Thoracic aorta (tissue), 2 donors: Measurements from ENCODE around the gene DOCK3. TPM values are rescaled to one million over a fixed set of nuclear protein-coding genes. Genes with fewer than 3 reads are reported as not detected.
"Not testable (repeated sequence)": the region's sequence is repeated elsewhere in the genome, so short reads cannot be mapped to it uniquely, and the experiment has no call there.

Experiments
- ATAC-seq: fragments of 150-250 bp; one replicate; pipeline ENCODE4 v1.8.0; 2017; ENCODE audit warnings: low read depth; ENCODE audit not compliant: insufficient number of reproducible peaks, low FRiP score
- DNase-seq: peaks from one replicate; pipeline ENCODE4 v3.0.0-alpha.2; 2020; ENCODE audit warnings: low spot score
- H3K27ac ChIP-seq, 2 donors: fragments of 200-600 bp; sonication (generic); 1 replicate in 1 of 2; 2 replicates in 1 of 2; pipeline ENCODE4 v1.5.1; 2016; ENCODE audit warnings: mild to moderate bottlenecking in 2 of 2, moderate library complexity in 2 of 2
- H3K27me3 ChIP-seq: fragments of 200-600 bp; sonication (generic); replicated peaks from 2 replicates; pipeline ENCODE4 v1.6.0; 2016; ENCODE audit warnings: mild to moderate bottlenecking; ENCODE audit not compliant: insufficient read depth
- H3K36me3 ChIP-seq: fragments of 200-600 bp; sonication (generic); one replicate; pipeline ENCODE4 v1.5.1; 2016
- H3K4me1 ChIP-seq, 2 donors: fragments of 200-600 bp; sonication (generic); 1 replicate in 1 of 2; 2 replicates in 1 of 2; pipeline versions ENCODE4 v1.5.1 to v1.6.0; 2016; ENCODE audit warnings: low read depth in 2 of 2, mild to moderate bottlenecking in 1 of 2; ENCODE audit not compliant: control insufficient read depth in 1 of 2
- H3K4me3 ChIP-seq: fragments of 200-600 bp; sonication (generic); 2 replicates; pipeline ENCODE4 v1.5.1; 2016; ENCODE audit warnings: mild to moderate bottlenecking
- H3K9me3 ChIP-seq: fragments of 200-600 bp; sonication (generic); 2 replicates; pipeline ENCODE4 v1.5.1; 2016
- total RNA-seq, 2 donors: library from RNA; depleted of rRNA; stranded (reverse); fragments of >200 nt; gene quantifications; one replicate each; pipeline versions ENCODE4 v1.1.0 to v1.2.3, GENCODE V29; 2016
- TF ChIP-seq, protein P1 (sequence below): fragments of 200-600 bp; sonication (generic); IDR thresholded peaks from one replicate; pipeline ENCODE4 v1.5.1; 2019; ENCODE audit warnings: antibody characterized with exemption

Gene DOCK3
- total RNA-seq, 2 donors from 2014 or later = 0.14 to 0.71 TPM

DNA sequence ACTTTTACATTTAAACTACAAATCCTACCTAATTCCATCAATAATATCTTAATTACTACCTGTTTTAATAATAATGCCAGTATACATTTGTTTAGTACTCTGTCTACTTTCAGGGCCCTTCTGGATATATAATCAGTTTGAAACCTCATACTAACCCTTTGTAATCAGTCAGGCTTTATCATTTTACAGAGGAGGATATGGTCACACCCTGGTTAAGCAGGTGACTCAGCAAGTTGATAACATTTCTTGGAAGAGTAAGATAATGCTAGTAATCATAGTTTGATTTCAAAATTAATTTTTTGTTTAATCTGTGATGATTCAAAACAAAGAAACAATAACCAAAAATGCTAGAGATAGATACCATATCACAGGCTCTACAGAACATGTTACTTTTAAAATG, 502.2 kb downstream of the DOCK3 start:
- TF ChIP-seq, protein P1, sequence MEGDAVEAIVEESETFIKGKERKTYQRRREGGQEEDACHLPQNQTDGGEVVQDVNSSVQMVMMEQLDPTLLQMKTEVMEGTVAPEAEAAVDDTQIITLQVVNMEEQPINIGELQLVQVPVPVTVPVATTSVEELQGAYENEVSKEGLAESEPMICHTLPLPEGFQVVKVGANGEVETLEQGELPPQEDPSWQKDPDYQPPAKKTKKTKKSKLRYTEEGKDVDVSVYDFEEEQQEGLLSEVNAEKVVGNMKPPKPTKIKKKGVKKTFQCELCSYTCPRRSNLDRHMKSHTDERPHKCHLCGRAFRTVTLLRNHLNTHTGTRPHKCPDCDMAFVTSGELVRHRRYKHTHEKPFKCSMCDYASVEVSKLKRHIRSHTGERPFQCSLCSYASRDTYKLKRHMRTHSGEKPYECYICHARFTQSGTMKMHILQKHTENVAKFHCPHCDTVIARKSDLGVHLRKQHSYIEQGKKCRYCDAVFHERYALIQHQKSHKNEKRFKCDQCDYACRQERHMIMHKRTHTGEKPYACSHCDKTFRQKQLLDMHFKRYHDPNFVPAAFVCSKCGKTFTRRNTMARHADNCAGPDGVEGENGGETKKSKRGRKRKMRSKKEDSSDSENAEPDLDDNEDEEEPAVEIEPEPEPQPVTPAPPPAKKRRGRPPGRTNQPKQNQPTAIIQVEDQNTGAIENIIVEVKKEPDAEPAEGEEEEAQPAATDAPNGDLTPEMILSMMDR = no peak
- Histone ChIP-seq H3K36me3 (no peaks in the 10 kb centered on the region), H3K27me3 (no peaks in the 10 kb centered on the region), H3K9me3 (peaks cover 25% of the 10 kb centered on the region), H3K4me1 (no peaks in the 10 kb centered on the region), H3K27ac (no peak overlapping the region), H3K4me3 (no peak overlapping the region)
- DNase-seq (no peak), ATAC-seq (no peak)

GRCh38 chr3:51186446-51186845, 511.7 kb downstream of the DOCK3 start:
- H3K27me3 ChIP-seq, H3K4me3 ChIP-seq, H3K36me3 ChIP-seq, H3K27ac ChIP-seq, DNase-seq, H3K9me3 ChIP-seq, H3K4me1 ChIP-seq, ATAC-seq: not testable (repeated sequence)

GRCh38 chr3:51190199-51190598, 515.5 kb downstream of the DOCK3 start:
- no peak for ATAC-seq
- TF ChIP-seq, protein P1 = no peak
- no peaks in the 10 kb centered on the region for H3K36me3 ChIP-seq
- no peak for DNase-seq
- H3K27me3 ChIP-seq = no peaks in the 10 kb centered on the region
- H3K4me3 ChIP-seq = no peak overlapping the region
- no peaks in the 10 kb centered on the region for H3K9me3 ChIP-seq
- H3K4me1 ChIP-seq = no peaks in the 10 kb centered on the region
- H3K27ac ChIP-seq = no peak overlapping the region

- Histone ChIP-seq H3K27me3 (no peaks in the 10 kb centered on the region), H3K4me1 (no peaks in the 10 kb centered on the region), H3K9me3 (no peaks in the 10 kb centered on the region), H3K36me3 (no peaks in the 10 kb centered on the region), H3K4me3 (no peak overlapping the region), H3K27ac (no peak overlapping the region)
- ATAC-seq (no peak), DNase-seq (no peak)
- TF ChIP-seq, protein P1 = no peak
Measured at GRCh38 chr3:51190827-51191226, 516.1 kb downstream of the DOCK3 start.

GRCh38 chr3:51191768-51192167, 517.0 kb downstream of the DOCK3 start:
- no peak for ATAC-seq
- Histone ChIP-seq H3K9me3 (peaks cover 5% of the 10 kb centered on the region), H3K4me1 (no peaks in the 10 kb centered on the region), H3K27me3 (no peaks in the 10 kb centered on the region), H3K36me3 (no peaks in the 10 kb centered on the region), H3K27ac (no peak overlapping the region), H3K4me3 (no peak overlapping the region)
- TF ChIP-seq, protein P1 = no peak
- no peak for DNase-seq

DNA sequence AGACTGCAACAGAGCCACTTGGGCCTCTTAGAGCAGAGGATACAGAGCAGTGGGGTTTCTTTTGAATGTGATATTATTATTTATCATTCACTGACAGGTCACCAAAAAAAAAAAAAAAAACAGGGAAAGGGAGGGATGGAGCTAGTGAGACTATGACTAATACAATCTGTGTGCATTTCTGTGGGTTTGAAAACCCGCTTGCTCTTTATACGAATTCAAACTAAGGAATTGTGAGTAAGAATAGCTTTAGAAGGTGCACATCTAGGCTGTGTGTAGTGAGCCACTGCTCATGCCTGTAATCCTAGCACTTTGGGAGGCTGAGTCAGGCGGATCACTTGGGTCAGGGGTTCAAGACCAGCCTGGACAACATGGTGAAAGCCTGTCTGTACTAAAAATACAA, 523.8 kb downstream of the DOCK3 start:
- Histone ChIP-seq H3K4me1 (no peaks in the 10 kb centered on the region), H3K27ac (no peak overlapping the region), H3K4me3 (no peak overlapping the region), H3K36me3 (no peaks in the 10 kb centered on the region), H3K9me3 (peaks cover 5% of the 10 kb centered on the region), H3K27me3 (no peaks in the 10 kb centered on the region)
- TF ChIP-seq, protein P1 = no peak
- ATAC-seq (no peak), DNase-seq (no peak)

- not testable (repeated sequence) for H3K27ac ChIP-seq, H3K4me3 ChIP-seq, ATAC-seq, H3K36me3 ChIP-seq, H3K27me3 ChIP-seq, DNase-seq, H3K4me1 ChIP-seq, H3K9me3 ChIP-seq
Measured at GRCh38 chr3:51199296-51199695, 524.6 kb downstream of the DOCK3 start.
